GM04503 (cell line): Measurements from ENCODE around the gene PPFIA3.
A peak's percentile ranks its signal among the peaks of the same experiment; 100 is the strongest.
"Not testable (repeated sequence)": the region's sequence is repeated elsewhere in the genome, so short reads cannot be mapped to it uniquely, and the experiment has no call there.

Source experiments
- DNase-seq: peaks from one replicate; pipeline ENCODE4 v3.0.0-alpha.2; 2012; ENCODE audit warnings: low read depth

PPFIA3 gene

GRCh38 chr19:49150106-49150943 is 31.0 kb downstream of the PPFIA3 start:
- DNase-seq = peak; percentile 29

- DNase-seq = no peak
These were observed 31.6 kb downstream of the PPFIA3 start for GRCh38 chr19:49150944-49151243.

- DNase-seq = no peak
These were observed 32.1 kb downstream of the PPFIA3 start for GRCh38 chr19:49151267-49152118.

DNA sequence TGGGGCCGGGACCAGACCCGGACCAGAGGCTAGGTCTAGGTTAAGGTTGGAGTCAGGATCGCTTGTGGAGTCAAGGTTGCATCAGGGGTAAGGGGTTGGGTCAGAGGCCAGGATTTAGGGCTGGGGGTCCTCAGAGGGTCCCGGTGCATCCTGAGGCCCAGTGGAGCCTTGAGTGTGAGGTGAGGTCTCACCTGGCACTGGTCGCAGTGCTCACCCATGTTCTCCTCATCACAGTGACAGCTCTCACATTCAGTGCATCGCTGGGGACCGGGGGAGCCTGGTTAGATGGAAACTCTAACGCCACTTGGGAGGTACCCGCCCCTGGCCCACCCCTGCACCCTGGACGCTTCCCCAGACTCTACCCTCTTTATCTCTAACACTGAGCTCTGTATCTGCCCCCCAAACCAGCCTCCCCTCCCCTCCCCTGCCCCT is 32.8 kb downstream of the PPFIA3 start:
- DNase-seq = no peak

- no peak for DNase-seq
These were observed 33.9 kb downstream of the PPFIA3 start for GRCh38 chr19:49153167-49153809.

DNA sequence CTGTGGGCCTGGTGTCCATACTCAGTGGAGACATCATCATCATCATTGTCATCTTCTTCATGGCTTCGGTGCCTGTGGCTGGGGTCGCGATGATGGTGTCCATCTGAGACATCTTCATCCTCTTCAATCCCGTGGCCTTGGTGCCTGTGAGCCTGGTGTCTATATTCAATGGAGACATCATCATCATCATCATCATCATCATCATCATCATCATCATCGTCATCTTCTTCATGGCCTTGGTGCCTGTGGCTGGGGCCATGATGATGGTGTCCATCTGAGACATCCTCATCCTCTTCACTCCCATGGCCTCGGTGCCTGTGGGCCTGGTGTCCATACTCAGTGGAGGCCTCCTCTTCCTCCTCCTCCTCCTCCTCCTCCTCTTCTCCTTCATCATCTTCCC is 34.9 kb downstream of the PPFIA3 start:
- no peak for DNase-seq

DNA sequence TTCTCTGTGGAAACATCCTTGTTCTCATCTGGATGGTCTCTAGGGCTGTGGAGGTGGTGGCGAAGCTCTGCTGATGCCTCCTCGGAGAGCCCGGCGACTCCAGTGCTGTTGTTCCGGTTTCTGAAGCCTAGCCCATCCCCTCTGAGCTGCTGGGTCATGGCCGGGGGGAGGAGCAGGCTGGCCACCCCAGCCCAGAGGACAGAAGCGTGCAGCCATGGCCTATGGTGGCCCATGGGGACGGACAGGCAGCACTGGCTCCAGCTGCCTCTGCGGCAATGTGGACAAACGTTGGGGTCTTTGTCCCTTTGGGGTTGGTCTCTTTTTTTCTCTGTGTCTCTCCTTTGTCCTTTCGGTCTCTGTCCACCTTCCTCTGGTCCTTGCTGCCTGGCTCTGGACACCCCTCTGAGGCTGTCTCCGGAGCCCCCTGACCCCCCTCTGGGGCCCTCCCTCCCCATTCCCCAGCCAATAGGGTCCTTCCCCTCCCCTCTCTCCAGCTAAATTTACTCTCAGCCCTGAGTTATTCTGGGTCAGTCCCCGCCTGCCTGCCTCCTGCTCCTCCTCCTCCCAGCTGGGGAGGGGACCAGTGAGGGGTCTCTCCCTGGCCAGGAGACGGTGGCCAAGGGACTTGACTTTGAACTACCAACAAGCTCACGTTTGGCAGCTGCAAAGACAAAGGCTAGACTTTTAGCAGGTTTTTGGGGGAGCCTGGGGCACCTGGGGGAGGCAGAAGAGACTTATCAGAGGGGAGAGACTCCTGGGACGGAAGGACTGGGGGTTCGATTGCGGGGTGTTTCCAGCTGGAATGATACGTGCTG is 35.9 kb downstream of the PPFIA3 start, which contains the start of gene HRC:
TSS of gene HRC (minus strand) at position 392 of the 815 bp plus-strand sequence. CDS start at position 233, 159 bp downstream.
- no peak for DNase-seq

DNA sequence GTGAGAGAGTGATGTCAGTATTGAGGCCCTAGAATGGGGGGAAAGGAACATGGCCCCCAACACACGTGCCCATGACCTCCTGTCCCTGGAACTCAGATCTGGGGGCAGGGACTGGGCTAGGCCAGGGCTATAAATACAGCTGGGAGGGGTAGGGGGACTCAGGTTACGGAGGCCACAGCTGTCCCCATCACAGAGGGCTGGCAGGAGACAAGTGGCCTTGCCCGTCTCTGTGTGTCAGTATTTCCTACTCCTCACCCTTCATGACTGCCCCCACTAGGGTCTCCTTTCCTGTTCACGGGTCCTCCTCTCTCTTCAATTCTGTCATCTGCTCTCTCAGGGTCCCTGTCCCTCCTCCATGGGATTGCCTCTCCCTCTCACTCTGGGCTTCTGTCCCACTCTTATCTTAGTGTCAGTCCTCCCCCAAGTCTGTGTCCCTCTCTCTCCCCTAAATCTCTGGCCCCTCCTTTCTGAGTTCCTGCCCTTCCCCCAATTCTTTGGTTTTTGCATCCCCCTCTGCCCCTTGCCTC is 36.5 kb downstream of the PPFIA3 start:
- no peak for DNase-seq

- no peak for DNase-seq
These were observed 38.3 kb downstream of the PPFIA3 start, which contains the start of gene TRPM4 for GRCh38 chr19:49157445-49158224. Gene TRPM4, plus strand, starts transcription at chr19:49157792. Its CDS starts 75 bp downstream, at chr19:49157867.

GRCh38 chr19:49160450-49161189 is 41.3 kb downstream of the PPFIA3 start:
- no peak for DNase-seq

DNA sequence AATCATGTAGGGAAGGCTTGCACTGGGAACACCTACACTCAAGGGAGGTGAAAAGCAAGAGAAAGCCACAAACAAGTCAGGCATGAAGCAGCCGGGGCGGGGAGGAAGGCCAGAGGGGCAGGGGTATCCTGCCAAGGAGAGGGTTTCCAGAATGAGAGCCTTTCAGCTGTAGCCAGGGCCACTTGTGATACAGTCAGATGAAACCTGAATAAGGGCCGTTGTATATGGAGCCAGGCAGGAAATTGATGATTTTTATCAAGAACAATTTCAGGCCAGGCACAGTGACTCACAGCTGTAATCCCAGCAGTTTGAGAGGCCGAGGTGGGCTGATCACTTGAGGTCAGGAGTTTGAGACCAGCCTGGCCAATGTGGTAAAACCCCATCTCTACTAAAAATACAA is 42.6 kb downstream of the PPFIA3 start:
- no peak for DNase-seq

DNA sequence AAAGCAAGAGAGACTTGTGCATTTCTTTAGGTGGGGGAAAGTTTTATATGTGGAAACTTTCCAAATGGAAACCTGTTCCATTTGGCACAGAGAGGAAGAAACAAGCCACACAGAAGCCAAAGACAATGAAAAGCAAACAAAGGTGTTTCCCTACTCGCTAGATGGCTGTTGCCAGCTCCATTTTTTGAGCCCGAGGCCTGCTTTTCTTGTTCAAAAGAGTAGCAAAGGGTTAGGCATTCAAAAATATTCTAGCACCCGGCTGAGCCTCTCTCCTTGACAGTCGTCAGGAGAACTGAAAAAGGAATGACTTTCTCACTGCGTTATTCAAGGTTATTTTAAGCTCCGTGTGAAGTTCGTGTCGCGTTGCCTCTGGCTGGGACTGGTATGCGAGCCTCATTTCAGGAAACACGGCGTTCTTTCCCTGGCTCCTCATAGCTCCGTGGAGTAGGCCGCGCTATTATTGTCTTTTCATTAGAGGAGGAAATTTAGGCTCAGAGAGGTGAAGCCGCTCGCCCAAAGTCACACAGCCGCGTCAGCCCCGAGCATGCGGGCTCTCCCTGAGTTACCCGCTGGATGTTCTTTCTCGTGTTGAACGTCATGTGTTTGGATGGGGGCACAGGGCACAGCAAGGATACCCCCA is 45.9 kb downstream of the PPFIA3 start:
- no peak for DNase-seq

DNA sequence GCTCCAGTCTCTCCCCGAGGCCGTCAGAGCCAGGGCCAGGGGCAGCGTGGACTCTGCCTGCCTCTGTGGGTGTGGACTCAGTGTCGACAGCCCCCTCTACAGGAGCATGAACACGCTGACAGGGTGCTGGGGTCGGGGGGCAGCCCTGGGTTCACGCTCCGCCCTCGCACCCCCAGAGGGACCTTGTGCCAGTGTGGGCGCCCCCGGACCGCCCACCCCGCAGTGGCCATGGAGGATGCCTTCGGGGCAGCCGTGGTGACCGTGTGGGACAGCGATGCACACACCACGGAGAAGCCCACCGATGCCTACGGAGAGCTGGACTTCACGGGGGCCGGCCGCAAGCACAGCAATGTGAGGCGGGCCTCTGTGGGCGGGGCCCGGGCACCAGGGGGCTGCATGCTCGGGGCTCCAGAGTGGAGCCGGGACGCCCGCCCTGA is 46.5 kb downstream of the PPFIA3 start:
- no peak for DNase-seq

DNA sequence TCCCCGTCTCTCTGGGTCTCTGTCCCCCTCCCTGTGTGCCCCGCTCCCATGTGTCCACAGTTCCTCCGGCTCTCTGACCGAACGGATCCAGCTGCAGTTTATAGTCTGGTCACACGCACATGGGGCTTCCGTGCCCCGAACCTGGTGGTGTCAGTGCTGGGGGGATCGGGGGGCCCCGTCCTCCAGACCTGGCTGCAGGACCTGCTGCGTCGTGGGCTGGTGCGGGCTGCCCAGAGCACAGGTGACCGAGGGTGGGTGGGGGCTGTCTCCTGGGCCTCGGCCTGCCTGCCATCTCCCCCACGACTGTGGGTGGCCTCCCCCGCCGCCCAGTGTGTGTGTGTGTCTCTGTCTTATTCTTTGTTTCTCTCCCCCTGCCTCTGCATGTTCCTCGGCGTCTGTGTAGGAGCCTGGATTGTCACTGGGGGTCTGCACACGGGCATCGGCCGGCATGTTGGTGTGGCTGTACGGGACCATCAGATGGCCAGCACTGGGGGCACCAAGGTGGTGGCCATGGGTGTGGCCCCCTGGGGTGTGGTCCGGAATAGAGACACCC is 48.6 kb downstream of the PPFIA3 start:
- DNase-seq = no peak

GRCh38 chr19:49168421-49168820 is 49.1 kb downstream of the PPFIA3 start:
- no peak for DNase-seq

DNA sequence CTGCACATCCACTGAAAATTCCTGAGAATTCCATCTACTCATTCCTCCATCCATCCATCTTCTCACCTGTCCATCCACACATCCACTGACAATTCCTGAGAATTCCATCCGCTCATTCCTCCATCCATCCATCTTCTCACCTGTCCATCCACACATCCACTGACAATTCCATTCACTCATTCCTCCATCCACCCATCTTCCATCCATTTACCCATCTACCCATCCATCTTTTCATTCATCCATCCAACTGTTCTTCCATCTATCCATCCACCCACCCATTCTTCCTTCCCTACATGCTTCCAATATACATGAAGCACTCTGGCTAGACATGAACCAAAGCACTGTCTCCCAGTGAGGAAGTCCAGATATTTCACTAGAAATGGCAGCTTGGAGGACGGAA is 53.9 kb downstream of the PPFIA3 start:
- DNase-seq = no peak

- DNase-seq = no peak
These were observed 61.3 kb downstream of the PPFIA3 start for GRCh38 chr19:49180659-49181058.

- DNase-seq = not testable (repeated sequence)
These were observed 62.9 kb downstream of the PPFIA3 start for GRCh38 chr19:49182010-49182847.
